HepG2 (cell line): ENCODE data around the gene ATP6V0A1. TPM values are rescaled to one million over a fixed set of nuclear protein-coding genes. Genes with fewer than 3 reads are reported as not detected.

ENCODE experiments used
- CCDC6 ChIP-seq: sonication (generic); formaldehyde crosslinking; IDR thresholded peaks from 2 replicates; pipeline ENCODE4 v1.8.1; 2022; ENCODE audit warnings: mild to moderate bottlenecking, missing genetic modification reagents, moderate library complexity
- CHD2 ChIP-seq: IDR thresholded peaks from 2 replicates; pipeline ENCODE4 v1.6.1; 2011; ENCODE audit warnings: low read depth, low read length, improper control_type of control experiment
- DPF2 ChIP-seq: sonication (generic); formaldehyde crosslinking; IDR thresholded peaks from 2 replicates; pipeline ENCODE4 v1.4.0; 2020; ENCODE audit warnings: mild to moderate bottlenecking, low read depth, missing genetic modification reagents, borderline replicate concordance
- FOXJ3 ChIP-seq: sonication (generic); formaldehyde crosslinking; IDR thresholded peaks from 2 replicates; pipeline ENCODE4 v1.4.0; 2020; ENCODE audit warnings: missing genetic modification reagents, mild to moderate bottlenecking, borderline replicate concordance
- GATAD2A ChIP-seq: IDR thresholded peaks from 2 replicates; pipeline ENCODE4 v1.6.1; 2016
- HHEX ChIP-seq: IDR thresholded peaks from 2 replicates; pipeline ENCODE4 v1.6.1; 2016; ENCODE audit warnings: control low read depth
- HNF4G ChIP-seq, 2 experiments: sonication (generic) in 1 of 2; formaldehyde crosslinking in 1 of 2; IDR thresholded peaks; 2 replicates each; pipeline versions ENCODE4 v1.4.0 to v1.6.1; 2011 to 2020; ENCODE audit warnings: borderline replicate concordance in 2 of 2, low read depth in 2 of 2, mild to moderate bottlenecking in 2 of 2, low read length in 1 of 2, missing genetic modification reagents in 1 of 2, moderate library complexity in 1 of 2
- HNRNPLL ChIP-seq: fragments of 200-400 bp; formaldehyde crosslinking; IDR thresholded peaks from 2 replicates; pipeline ENCODE4 v1.6.1; 2017; ENCODE audit warnings: mild to moderate bottlenecking, low read depth, low read length; ENCODE audit not compliant: poor library complexity, severe bottlenecking
- HOXA9 ChIP-seq: sonication (generic); formaldehyde crosslinking; IDR thresholded peaks from 2 replicates; pipeline ENCODE4 v1.8.1; 2022; ENCODE audit warnings: missing genetic modification reagents, mild to moderate bottlenecking, moderate library complexity, borderline replicate concordance
- KMT2A ChIP-seq: sonication (generic); formaldehyde crosslinking; IDR thresholded peaks from 2 replicates; pipeline ENCODE4 v1.4.0; 2020; ENCODE audit warnings: missing genetic modification reagents
- MZF1 ChIP-seq: sonication (generic); formaldehyde crosslinking; IDR thresholded peaks from 2 replicates; pipeline ENCODE4 v1.8.1; 2023; ENCODE audit warnings: mild to moderate bottlenecking, missing genetic modification reagents, borderline replicate concordance
- NR2F2 ChIP-seq: IDR thresholded peaks from 2 replicates; pipeline ENCODE4 v1.6.1; 2012; ENCODE audit warnings: low read depth, inconsistent platforms, borderline replicate concordance
- RORA ChIP-seq: sonication (generic); formaldehyde crosslinking; IDR thresholded peaks from 2 replicates; pipeline ENCODE4 v1.5.0; 2020; ENCODE audit warnings: mild to moderate bottlenecking, missing genetic modification reagents, moderate library complexity
- SNRNP70 ChIP-seq: fragments of 200-400 bp; formaldehyde crosslinking; IDR thresholded peaks from 2 replicates; pipeline ENCODE4 v1.6.1; 2017; ENCODE audit warnings: mild to moderate bottlenecking, low read depth, low read length, moderate library complexity
- XBP1 ChIP-seq: sonication (generic); formaldehyde crosslinking; IDR thresholded peaks from 2 replicates; pipeline ENCODE4 v1.5.0; 2020; ENCODE audit warnings: missing genetic modification reagents
- ZFP1 ChIP-seq: IDR thresholded peaks from 2 replicates; pipeline ENCODE4 v1.6.1; 2016
- ZFYVE20 ChIP-seq: sonication (generic); formaldehyde crosslinking; IDR thresholded peaks from 2 replicates; pipeline ENCODE4 v1.8.0; 2023; ENCODE audit warnings: low read depth, mild to moderate bottlenecking, moderate library complexity, missing genetic modification reagents, borderline replicate concordance
- ZIK1 ChIP-seq: sonication (generic); formaldehyde crosslinking; IDR thresholded peaks from 2 replicates; pipeline ENCODE4 v1.5.0; 2020; ENCODE audit warnings: mild to moderate bottlenecking, low read depth, missing genetic modification reagents, borderline replicate concordance
- ZNF143 ChIP-seq: sonication (generic); formaldehyde crosslinking; IDR thresholded peaks from 2 replicates; pipeline ENCODE4 v1.4.0; 2020; ENCODE audit warnings: missing genetic modification reagents
- ZNF180 ChIP-seq: sonication (generic); formaldehyde crosslinking; IDR thresholded peaks from 2 replicates; pipeline ENCODE4 v1.4.0; 2020; ENCODE audit warnings: low read depth, missing genetic modification reagents, borderline replicate concordance
- ZNF234 ChIP-seq: sonication (generic); formaldehyde crosslinking; conservative IDR thresholded peaks from 2 replicates; pipeline ENCODE4 v1.5.1; 2020; ENCODE audit warnings: mild to moderate bottlenecking, missing genetic modification reagents
- ZNF333 ChIP-seq: sonication (generic); formaldehyde crosslinking; IDR thresholded peaks from 2 replicates; pipeline ENCODE4 v1.4.0; 2020; ENCODE audit warnings: mild to moderate bottlenecking, missing genetic modification reagents, borderline replicate concordance
- ZNF468 ChIP-seq: sonication (generic); formaldehyde crosslinking; IDR thresholded peaks from 2 replicates; pipeline ENCODE4 v1.8.0; 2022; ENCODE audit warnings: mild to moderate bottlenecking, moderate library complexity, missing genetic modification reagents
- ZNF572 ChIP-seq: sonication (generic); formaldehyde crosslinking; IDR thresholded peaks from 2 replicates; pipeline ENCODE4 v1.5.1; 2020; ENCODE audit warnings: mild to moderate bottlenecking, missing genetic modification reagents
- ZNF670 ChIP-seq: sonication (generic); formaldehyde crosslinking; IDR thresholded peaks from 2 replicates; pipeline ENCODE4 v1.8.0; 2022; ENCODE audit warnings: mild to moderate bottlenecking, missing genetic modification reagents, borderline replicate concordance
- ZNF7 ChIP-seq: IDR thresholded peaks from 2 replicates; pipeline ENCODE4 v1.6.1; 2016; ENCODE audit warnings: missing biosample characterization, missing genetic modification reagents
- ZNF792 ChIP-seq: IDR thresholded peaks from 2 replicates; pipeline ENCODE4 v1.6.1; 2016
- ZSCAN29 ChIP-seq: sonication (generic); formaldehyde crosslinking; conservative IDR thresholded peaks from 2 replicates; pipeline ENCODE4 v1.4.0; 2020; ENCODE audit warnings: mild to moderate bottlenecking, missing genetic modification reagents
- polyA plus RNA-seq, 8 experiments: library from polyadenylated mRNA; depleted of rRNA in 3 of 8; stranded (reverse) in 7 of 8; unstranded in 1 of 8; fragments of >200 nt; fragmentation: Illumina TruSeq in 4 of 8; extraction: Trizol in 4 of 8; gene quantifications; 2 replicates each; pipeline versions ENCODE4 v1.2.1 to v1.2.3, GENCODE V29; 2011 to 2016; ENCODE audit warnings: low read depth in 4 of 8, missing spikeins in 1 of 8, mixed read lengths in 1 of 8; ENCODE audit not compliant: insufficient read depth in 1 of 8
- total RNA-seq, 5 experiments: library from RNA; depleted of rRNA; stranded (reverse); fragments of >200 nt; fragmentation: Illumina TruSeq; extraction: Trizol; gene quantifications; 2 replicates each; pipeline ENCODE4 v1.2.3, GENCODE V29; 2016; ENCODE audit warnings: low read depth in 1 of 5
- TF ChIP-seq, protein P1 (sequence below): sonication (generic); formaldehyde crosslinking; IDR thresholded peaks from 2 replicates; pipeline ENCODE4 v1.5.1; 2020; ENCODE audit warnings: missing genetic modification reagents, mild to moderate bottlenecking, borderline replicate concordance
- TF ChIP-seq, protein P2 (sequence below): sonication (generic); formaldehyde crosslinking; IDR thresholded peaks from 2 replicates; pipeline ENCODE4 v1.5.1; 2020; ENCODE audit warnings: missing genetic modification reagents, mild to moderate bottlenecking, borderline replicate concordance

Gene ATP6V0A1
- total and polyA plus RNA-seq, 2 of the 13 experiments (the other 11 are each of a cell fraction or from before 2014, with no cell fraction given), result 27.9 to 54.1 TPM

DNA sequence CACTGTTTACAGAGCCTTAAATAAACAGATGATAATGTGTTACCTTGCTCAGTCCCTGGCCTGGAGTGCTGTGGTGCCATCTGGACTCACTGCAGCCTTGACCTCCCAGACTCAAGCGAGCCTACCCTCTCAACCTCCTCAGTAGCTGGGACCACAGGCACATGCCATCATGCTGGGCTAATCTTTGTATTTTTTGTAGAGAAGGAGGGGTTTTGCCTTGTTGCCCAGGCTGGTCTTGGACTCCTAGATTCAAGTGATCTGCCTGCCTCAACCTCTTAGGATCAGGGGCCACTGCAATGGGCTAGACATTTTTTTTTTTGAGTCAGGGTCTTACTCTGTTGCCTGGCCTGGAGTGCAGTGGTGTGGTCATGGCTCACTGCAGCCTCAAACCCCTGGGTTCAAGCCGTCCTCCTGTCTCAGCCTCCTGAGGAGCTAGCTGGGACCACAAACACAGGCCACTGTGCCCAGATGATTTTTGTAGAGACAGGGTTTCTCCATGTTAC is 72.3 kb downstream of the ATP6V0A1 start (continued):
- no peak for TF ChIP-seq MZF1 (CRISPR knock-in tag)
- TF ChIP-seq, protein P1, sequence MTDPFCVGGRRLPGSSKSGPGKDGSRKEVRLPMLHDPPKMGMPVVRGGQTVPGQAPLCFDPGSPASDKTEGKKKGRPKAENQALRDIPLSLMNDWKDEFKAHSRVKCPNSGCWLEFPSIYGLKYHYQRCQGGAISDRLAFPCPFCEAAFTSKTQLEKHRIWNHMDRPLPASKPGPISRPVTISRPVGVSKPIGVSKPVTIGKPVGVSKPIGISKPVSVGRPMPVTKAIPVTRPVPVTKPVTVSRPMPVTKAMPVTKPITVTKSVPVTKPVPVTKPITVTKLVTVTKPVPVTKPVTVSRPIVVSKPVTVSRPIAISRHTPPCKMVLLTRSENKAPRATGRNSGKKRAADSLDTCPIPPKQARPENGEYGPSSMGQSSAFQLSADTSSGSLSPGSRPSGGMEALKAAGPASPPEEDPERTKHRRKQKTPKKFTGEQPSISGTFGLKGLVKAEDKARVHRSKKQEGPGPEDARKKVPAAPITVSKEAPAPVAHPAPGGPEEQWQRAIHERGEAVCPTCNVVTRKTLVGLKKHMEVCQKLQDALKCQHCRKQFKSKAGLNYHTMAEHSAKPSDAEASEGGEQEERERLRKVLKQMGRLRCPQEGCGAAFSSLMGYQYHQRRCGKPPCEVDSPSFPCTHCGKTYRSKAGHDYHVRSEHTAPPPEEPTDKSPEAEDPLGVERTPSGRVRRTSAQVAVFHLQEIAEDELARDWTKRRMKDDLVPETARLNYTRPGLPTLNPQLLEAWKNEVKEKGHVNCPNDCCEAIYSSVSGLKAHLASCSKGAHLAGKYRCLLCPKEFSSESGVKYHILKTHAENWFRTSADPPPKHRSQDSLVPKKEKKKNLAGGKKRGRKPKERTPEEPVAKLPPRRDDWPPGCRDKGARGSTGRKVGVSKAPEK, result peak; percentile 42
- TF ChIP-seq ZFP1, result 0 out of 2 replicates have a peak, but pooled peaks have one; percentile 25
- peak; percentile 86 for TF ChIP-seq NR2F2
- TF ChIP-seq ZNF572 (CRISPR knock-in tag), result no peak
- TF ChIP-seq SNRNP70, result no peak
- TF ChIP-seq, protein P2, sequence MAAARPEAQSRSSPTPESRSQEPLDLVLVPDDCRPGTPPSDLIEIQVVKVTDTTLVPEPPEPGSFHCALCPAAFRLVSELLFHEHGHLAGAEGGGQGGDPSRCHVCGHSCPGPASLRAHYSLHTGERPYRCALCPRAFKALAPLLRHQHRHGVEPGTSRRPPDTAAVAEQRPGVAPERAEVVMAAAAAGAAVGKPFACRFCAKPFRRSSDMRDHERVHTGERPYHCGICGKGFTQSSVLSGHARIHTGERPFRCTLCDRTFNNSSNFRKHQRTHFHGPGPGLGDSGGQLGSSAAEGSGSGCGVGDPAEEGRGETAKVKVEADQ (CRISPR knock-in tag), result peak; percentile 83; the same call in 1 of the 2 replicates
- no peak for TF ChIP-seq ZNF143 (CRISPR knock-in tag)
- TF ChIP-seq GATAD2A (CRISPR knock-in tag), result peak; percentile 99
- TF ChIP-seq HNRNPLL, result no peak
- TF ChIP-seq ZFYVE20, result no peak
- TF ChIP-seq ZNF333 (CRISPR knock-in tag), result no peak
- no peak for TF ChIP-seq ZNF180 (CRISPR knock-in tag)
- TF ChIP-seq DPF2 (CRISPR knock-in tag), result peak; percentile 96
- TF ChIP-seq HNF4G (IDR thresholded peaks at IDR 0.05; ENCODE audit: borderline replicate concordance, low read depth, low read length), result peak; percentile 85
- peak; percentile 67; the same call in 1 of the 2 replicates for TF ChIP-seq HNF4G (CRISPR knock-in tag; IDR thresholded peaks at IDR 0.05; ENCODE audit: borderline replicate concordance, low read depth)
- no peak for TF ChIP-seq ZIK1 (CRISPR knock-in tag)
- TF ChIP-seq ZNF7 (CRISPR knock-in tag), result no peak; the same call in 1 of the 2 replicates
- TF ChIP-seq KMT2A (CRISPR knock-in tag), result no peak
- TF ChIP-seq ZNF670, result no peak
- TF ChIP-seq ZSCAN29, result peak; percentile 84; the same call in 1 of the 2 replicates
- TF ChIP-seq CHD2, result no peak
- TF ChIP-seq ZNF234 (CRISPR knock-in tag), result no peak
- peak; percentile 94 for TF ChIP-seq ZNF792 (CRISPR knock-in tag)
- no peak for TF ChIP-seq HHEX (CRISPR knock-in tag)
- peak; percentile 72; the same call in 1 of the 2 replicates for TF ChIP-seq FOXJ3 (CRISPR knock-in tag)
- TF ChIP-seq HOXA9, result no peak
- TF ChIP-seq CCDC6 (CRISPR knock-in tag), result peak; percentile 60; the same call in 1 of the 2 replicates
- TF ChIP-seq ZNF468, result peak; percentile 93; the same call in 1 of the 2 replicates
- no peak for TF ChIP-seq XBP1 (CRISPR knock-in tag)
- no peak for TF ChIP-seq RORA (CRISPR knock-in tag)
